COLO668 (cell line): ENCODE measurements around the gene ELL2.
"Not testable (repeated sequence)": the region's sequence is repeated elsewhere in the genome, so short reads cannot be mapped to it uniquely, and the experiment has no call there.

Experiments used
- DNase-seq: peaks from one replicate; lab custom pipeline; 2025; ENCODE audit not compliant: unreplicated experiment; lab: John Stamatoyannopoulos, UW

The ELL2 gene

GRCh38 chr5:95931079-95931833 lies 30.4 kb downstream of the ELL2 start:
- no peak for DNase-seq

- DNase-seq = no peak
These were observed 31.3 kb downstream of the ELL2 start for GRCh38 chr5:95930141-95930930.

- no peak for DNase-seq
These were observed 32.9 kb downstream of the ELL2 start for GRCh38 chr5:95928724-95929253.

DNA sequence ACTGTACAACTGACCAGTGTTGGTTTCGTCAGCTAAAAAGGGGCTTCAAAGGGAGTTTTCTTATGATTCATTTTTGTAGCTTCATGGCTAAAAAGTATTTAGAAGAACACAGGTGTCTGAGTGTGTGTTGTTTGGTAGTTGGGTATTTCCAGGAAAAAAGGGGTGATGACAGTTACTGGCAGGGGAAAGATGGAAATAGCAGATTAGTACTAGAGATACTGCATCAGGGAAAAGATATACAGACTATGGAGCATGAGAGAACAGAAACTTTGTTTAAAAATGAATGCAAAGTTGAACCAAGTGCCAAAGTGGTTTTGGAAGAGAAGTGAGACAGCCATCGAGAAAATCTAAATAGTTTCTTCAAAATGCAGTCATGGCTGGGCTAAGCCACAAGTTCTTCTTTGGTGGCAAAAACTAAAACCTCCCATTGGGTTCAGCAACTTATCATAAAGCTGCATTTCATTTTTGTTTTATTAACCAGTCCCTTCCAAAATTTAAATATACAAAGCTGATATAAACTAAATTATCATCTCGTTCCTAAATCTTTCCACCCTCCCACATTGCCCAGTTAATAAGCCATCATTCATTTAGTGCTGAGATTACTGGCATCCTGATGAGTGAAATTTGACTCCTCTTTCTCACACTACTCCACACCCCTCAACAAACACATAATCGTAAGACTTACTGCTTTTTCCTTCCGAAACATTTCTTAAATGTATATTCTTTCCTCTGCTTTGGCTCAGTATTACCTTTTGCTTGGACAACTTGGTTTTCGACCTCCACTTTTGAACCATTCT lies 33.5 kb downstream of the ELL2 start:
- DNase-seq = no peak

DNA sequence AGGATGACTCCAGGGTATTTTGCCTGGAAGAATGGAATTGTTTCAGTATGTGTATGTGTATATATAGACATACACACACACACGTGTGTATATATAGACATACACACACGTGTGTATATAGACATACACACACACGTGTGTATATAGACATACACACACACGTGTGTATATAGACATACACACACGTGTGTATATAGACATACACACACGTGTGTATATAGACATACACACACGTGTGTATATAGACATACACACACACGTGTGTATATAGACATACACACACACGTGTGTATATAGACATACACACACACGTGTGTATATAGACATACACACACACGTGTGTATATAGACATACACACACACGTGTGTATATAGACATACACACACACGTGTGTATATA lies 34.4 kb downstream of the ELL2 start:
- not testable (repeated sequence) for DNase-seq

GRCh38 chr5:95925939-95926338 lies 35.7 kb downstream of the ELL2 start:
- DNase-seq = no peak

- DNase-seq = no peak
These were observed 36.3 kb downstream of the ELL2 start for GRCh38 chr5:95925378-95925744.

GRCh38 chr5:95924720-95925377 lies 36.8 kb downstream of the ELL2 start:
- no peak for DNase-seq

DNA sequence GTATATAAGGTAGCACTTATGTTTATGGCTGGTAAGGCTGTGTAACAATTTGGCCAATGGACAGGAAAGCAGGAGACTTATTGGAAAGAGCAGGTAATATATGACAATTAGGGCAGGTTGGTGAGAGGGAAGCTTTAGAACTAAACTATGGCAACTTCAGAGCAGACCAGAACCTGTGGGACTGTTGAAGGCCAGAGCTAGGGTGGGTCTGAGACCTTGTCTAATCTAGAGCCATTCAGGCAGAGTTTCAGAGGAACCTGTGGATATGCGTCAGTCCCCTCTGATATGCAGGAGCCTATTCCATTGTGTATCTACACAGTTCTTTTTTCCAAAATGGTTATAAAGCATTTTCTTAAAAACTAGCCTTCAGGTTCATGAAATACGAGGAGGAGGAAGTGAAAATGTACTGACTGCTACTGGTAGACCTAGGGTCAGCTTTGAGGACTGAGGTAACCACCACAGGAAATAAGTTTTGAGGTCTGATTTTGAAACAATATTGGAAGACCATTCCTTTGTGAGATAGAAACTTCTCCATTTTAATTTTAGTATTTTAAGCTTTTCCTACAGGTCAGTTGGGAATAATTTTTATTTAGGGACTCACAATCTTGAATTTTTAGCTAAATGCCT lies 37.6 kb downstream of the ELL2 start:
- DNase-seq = no peak

DNA sequence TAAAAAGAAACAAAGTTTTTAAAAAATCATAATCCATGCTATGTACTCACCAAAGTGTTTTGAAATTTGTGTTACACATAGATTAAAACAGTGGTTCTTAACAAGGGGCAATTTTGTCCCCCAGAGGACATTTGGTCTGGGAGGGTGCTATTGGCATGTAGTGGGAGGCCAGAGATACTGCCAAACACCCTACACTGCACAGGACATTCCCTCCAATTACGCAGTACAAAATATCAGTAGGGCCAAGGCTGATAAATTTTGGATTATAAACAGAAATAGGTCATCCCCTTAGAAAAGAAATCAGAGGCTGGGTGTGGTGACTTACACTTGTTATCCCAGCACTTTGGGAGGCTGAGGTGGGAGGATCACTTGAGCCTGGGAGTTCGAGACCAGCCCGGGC lies 38.9 kb downstream of the ELL2 start:
- DNase-seq = no peak

DNA sequence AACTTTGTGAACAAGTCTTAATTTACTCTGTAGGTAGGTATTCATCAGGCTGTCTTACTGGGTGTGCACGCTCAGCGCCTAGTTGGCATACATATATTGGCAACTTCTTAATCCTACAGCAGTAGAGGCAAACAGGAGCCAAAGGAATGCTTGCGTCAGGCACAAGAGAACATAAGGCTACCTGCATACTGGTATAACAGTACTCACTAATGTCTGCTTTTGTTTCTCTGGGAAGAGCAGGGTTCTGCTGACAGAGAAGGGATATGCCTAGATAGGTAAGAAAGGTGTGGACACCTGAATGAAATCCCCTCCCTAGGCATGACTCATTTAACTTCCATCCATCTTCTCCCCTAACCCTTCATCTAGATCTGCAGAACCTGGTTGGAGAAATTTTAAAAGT lies 40.1 kb downstream of the ELL2 start:
- no peak for DNase-seq

DNA sequence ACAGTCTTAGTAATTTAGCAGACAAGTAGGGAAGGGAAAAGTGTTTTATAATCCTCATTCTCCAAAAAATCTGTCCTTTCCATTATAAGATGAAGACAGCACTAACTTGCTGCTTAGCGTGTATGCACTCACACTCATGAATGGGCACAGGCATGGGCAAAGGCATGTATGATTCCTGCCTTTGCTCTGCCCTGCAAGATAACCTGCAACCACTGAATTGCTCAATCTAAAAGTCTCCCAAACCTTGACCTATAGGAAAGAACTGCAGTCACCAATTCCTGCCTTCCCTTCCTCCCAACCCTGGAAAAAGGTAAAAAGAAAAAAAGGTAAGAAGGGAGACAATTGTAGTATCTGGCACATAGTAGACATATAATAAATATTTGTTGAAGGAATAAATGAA lies 40.8 kb downstream of the ELL2 start:
- DNase-seq = no peak

DNA sequence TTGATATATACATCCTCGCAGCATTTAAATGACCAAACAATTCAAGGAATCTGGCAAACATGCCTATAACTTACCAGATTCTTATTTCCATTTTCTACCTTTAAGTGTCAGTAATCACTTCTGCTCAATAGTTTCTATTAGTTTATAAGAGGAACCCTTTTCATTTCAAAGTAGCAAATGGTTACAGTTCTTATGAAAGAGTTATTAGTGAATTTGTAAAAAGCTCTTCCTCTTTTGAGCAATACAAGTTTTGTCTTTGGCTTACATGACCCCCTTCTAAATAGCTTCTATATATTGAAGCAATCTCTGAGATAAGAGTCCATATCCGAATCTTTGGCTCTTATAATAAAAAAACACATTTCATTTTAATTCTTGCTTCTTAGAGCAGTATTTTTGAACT lies 42.0 kb downstream of the ELL2 start:
- DNase-seq = no peak

GRCh38 chr5:95918421-95919006 lies 43.1 kb downstream of the ELL2 start:
- DNase-seq = no peak

GRCh38 chr5:95917207-95917606 lies 44.4 kb downstream of the ELL2 start:
- DNase-seq = no peak

DNA sequence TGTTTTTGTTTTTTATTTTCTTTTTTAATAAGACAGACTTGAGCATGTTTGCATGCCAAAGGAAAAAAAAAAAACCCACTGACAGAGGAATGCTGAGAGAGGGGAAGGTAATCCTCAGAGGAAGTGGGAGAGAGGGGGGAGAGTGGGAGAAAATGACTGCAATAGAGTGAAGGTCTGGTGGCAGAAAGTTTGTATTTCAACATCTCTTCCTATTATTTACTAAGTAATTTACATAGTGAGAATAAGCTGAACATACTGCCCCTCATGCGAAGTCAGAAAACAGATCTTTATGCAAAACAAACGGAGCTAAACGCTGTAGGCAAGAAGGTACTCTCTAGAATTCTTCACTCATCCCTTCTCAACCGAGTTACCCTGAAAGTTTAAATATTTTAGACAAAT lies 45.0 kb downstream of the ELL2 start:
- DNase-seq = no peak

- no peak for DNase-seq
These were observed 45.5 kb downstream of the ELL2 start for GRCh38 chr5:95915999-95916686.

DNA sequence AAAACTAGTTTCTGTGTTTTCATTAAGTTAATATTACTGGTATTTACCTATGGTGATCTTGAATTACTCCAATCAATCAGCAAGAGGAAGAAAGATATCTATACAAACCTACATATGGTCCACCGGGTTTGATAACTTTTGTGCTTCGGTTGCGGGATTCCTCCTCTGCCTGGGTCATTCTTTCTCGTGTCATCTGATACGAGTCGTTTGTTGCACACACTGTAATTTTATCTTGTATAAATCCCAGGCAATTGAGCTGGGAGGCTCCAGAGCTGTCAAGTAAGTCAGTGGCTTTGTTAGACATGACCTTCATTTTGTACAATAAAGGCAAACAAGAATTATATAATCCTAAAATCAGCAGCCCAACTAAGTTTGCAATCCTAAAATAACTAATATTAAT lies 48.0 kb downstream of the ELL2 start:
- DNase-seq = no peak

GRCh38 chr5:95912029-95912428 lies 49.6 kb downstream of the ELL2 start:
- no peak for DNase-seq

- no peak for DNase-seq
These were observed 51.1 kb downstream of the ELL2 start for GRCh38 chr5:95910521-95910920.
